H9 (cell line): ENCODE measurements around the gene OSTN. TPM values are rescaled to one million over a fixed set of nuclear protein-coding genes. Genes with fewer than 3 reads are reported as not detected.

ENCODE experiments used
- DNase-seq: peaks from one replicate; pipeline ENCODE4 v3.0.0-alpha.2; 2017
- H2AFZ ChIP-seq: one replicate; pipeline ENCODE4 v1.6.1; 2013; ENCODE audit warnings: mild to moderate bottlenecking, low read length, control low read depth, moderate library complexity
- H2AK5ac ChIP-seq: 2 replicates; pipeline ENCODE4 v1.6.1; 2013; ENCODE audit warnings: low read length, control low read depth, mixed read lengths; ENCODE audit not compliant: insufficient read length
- H2BK120ac ChIP-seq: one replicate; pipeline ENCODE4 v1.6.1; 2013; ENCODE audit warnings: low read depth, mild to moderate bottlenecking, low read length, control low read depth, inconsistent platforms; ENCODE audit not compliant: poor library complexity, severe bottlenecking
- H2BK12ac ChIP-seq: 2 replicates; pipeline ENCODE4 v1.6.1; 2013; ENCODE audit warnings: low read length, control low read depth, mixed read lengths, low read depth; ENCODE audit not compliant: insufficient read length
- H2BK15ac ChIP-seq: 2 replicates; pipeline ENCODE4 v1.6.1; 2013; ENCODE audit warnings: low read depth, low read length, control low read depth
- H2BK20ac ChIP-seq: one replicate; pipeline ENCODE4 v1.6.1; 2013; ENCODE audit warnings: low read depth, mild to moderate bottlenecking, low read length, control low read depth, inconsistent platforms; ENCODE audit not compliant: poor library complexity, severe bottlenecking
- H2BK5ac ChIP-seq: 2 replicates; pipeline ENCODE4 v1.6.1; 2013; ENCODE audit warnings: low read length, control low read depth, mixed read lengths; ENCODE audit not compliant: insufficient read length
- H3K14ac ChIP-seq: 2 replicates; pipeline ENCODE4 v1.6.1; 2013; ENCODE audit warnings: low read length, control low read depth; ENCODE audit not compliant: insufficient read depth
- H3K18ac ChIP-seq: 2 replicates; pipeline ENCODE4 v1.6.1; 2013; ENCODE audit warnings: low read depth, mild to moderate bottlenecking, mixed read lengths, low read length, control low read depth; ENCODE audit not compliant: insufficient read length
- H3K23ac ChIP-seq: 2 replicates; pipeline ENCODE4 v1.6.1; 2013; ENCODE audit warnings: low read length, control low read depth, mixed read lengths, low read depth; ENCODE audit not compliant: insufficient read length
- H3K23me2 ChIP-seq: 2 replicates; pipeline ENCODE4 v1.6.1; 2013; ENCODE audit warnings: low read depth, mild to moderate bottlenecking, mixed read lengths, low read length, control low read depth; ENCODE audit not compliant: insufficient read length, poor library complexity, severe bottlenecking
- H3K27ac ChIP-seq: 2 replicates; pipeline ENCODE4 v1.5.1; 2013; ENCODE audit warnings: low read length, control low read depth, mixed read lengths, low read depth; ENCODE audit not compliant: insufficient read length
- H3K27me3 ChIP-seq: 2 replicates; pipeline ENCODE4 v1.6.1; 2013; ENCODE audit warnings: low read length, control low read depth, inconsistent platforms; ENCODE audit not compliant: insufficient read depth
- H3K4ac ChIP-seq: 2 replicates; pipeline ENCODE4 v1.6.1; 2013; ENCODE audit warnings: low read depth, mild to moderate bottlenecking, control low read depth, inconsistent platforms, low read length, moderate library complexity
- H3K4me1 ChIP-seq: 2 replicates; pipeline ENCODE4 v1.6.1; 2013; ENCODE audit warnings: low read length, control low read depth, inconsistent platforms; ENCODE audit not compliant: insufficient read depth
- H3K4me2 ChIP-seq: 2 replicates; pipeline ENCODE4 v1.6.1; 2013; ENCODE audit warnings: low read length, control low read depth, mixed read lengths; ENCODE audit not compliant: insufficient read length, insufficient read depth
- H3K56ac ChIP-seq: 2 replicates; pipeline ENCODE4 v1.6.1; 2013; ENCODE audit warnings: low read depth, mild to moderate bottlenecking, mixed read lengths, low read length, control low read depth; ENCODE audit not compliant: insufficient read length
- H3K79me1 ChIP-seq: 2 replicates; pipeline ENCODE4 v1.6.1; 2013; ENCODE audit warnings: low read depth, mild to moderate bottlenecking, moderate library complexity, low read length, control low read depth, inconsistent platforms; ENCODE audit not compliant: insufficient read depth, poor library complexity, severe bottlenecking
- H3K79me2 ChIP-seq: 2 replicates; pipeline ENCODE4 v1.6.1; 2013; ENCODE audit warnings: low read length, control low read depth, inconsistent platforms; ENCODE audit not compliant: insufficient read depth
- H3K9ac ChIP-seq: 2 replicates; pipeline ENCODE4 v1.6.1; 2013; ENCODE audit warnings: low read length, control low read depth, mixed read lengths; ENCODE audit not compliant: insufficient read length; ENCODE audit errors: extremely low read depth
- H3K9me3 ChIP-seq: one replicate; pipeline ENCODE4 v1.6.1; 2013; ENCODE audit warnings: low read depth, low read length, inconsistent platforms; ENCODE audit not compliant: control insufficient read depth
- H3T11ph ChIP-seq: one replicate; pipeline ENCODE4 v1.6.1; 2013; ENCODE audit warnings: mild to moderate bottlenecking, low read length, control low read depth, inconsistent platforms
- H4K20me1 ChIP-seq: one replicate; pipeline ENCODE4 v1.6.1; 2013; ENCODE audit not compliant: control insufficient read depth, insufficient read length, insufficient read depth
- H4K5ac ChIP-seq: 2 replicates; pipeline ENCODE4 v1.6.1; 2013; ENCODE audit warnings: low read depth, mild to moderate bottlenecking, mixed read lengths, low read length, control low read depth; ENCODE audit not compliant: insufficient read length
- H4K8ac ChIP-seq: replicated peaks from 2 replicates; pipeline ENCODE4 v1.6.1; 2013; ENCODE audit warnings: low read length, control low read depth, mixed read lengths, low read depth; ENCODE audit not compliant: insufficient read length
- H4K91ac ChIP-seq: 2 replicates; pipeline ENCODE4 v1.6.1; 2013; ENCODE audit warnings: low read depth, mild to moderate bottlenecking, moderate library complexity, mixed read lengths, low read length, control low read depth; ENCODE audit not compliant: insufficient read length
- H3K27ac Mint-ChIP-seq, 3 experiments: 2 replicates in 2 of 3; 3 replicates in 1 of 3; pipeline ENCODE4 v1.8.0; 2020 to 2021; ENCODE audit warnings: mixed read lengths in 3 of 3, mild to moderate bottlenecking in 1 of 3, moderate library complexity in 1 of 3
- H3K27me3 Mint-ChIP-seq: 2 replicates; pipeline ENCODE4 v1.8.0; 2021; ENCODE audit warnings: low read depth, mild to moderate bottlenecking, moderate library complexity, mixed read lengths
- H3K36me3 Mint-ChIP-seq, 3 experiments: 2 replicates in 2 of 3; 3 replicates in 1 of 3; pipeline ENCODE4 v1.8.0; 2020 to 2021; ENCODE audit warnings: low read depth in 3 of 3, mixed read lengths in 3 of 3; ENCODE audit not compliant: insufficient read depth in 1 of 3
- H3K4me1 Mint-ChIP-seq, 2 experiments: 2 replicates each; pipeline ENCODE4 v1.8.0; 2020; ENCODE audit warnings: mixed read lengths in 2 of 2
- H3K4me3 Mint-ChIP-seq, 2 experiments: 2 replicates in 1 of 2; 3 replicates in 1 of 2; pipeline ENCODE4 v1.8.0; 2020 to 2021; ENCODE audit warnings: mild to moderate bottlenecking in 2 of 2, mixed read lengths in 2 of 2, moderate library complexity in 1 of 2
- H3K9me3 Mint-ChIP-seq, 2 experiments: 2 replicates in 1 of 2; 3 replicates in 1 of 2; pipeline ENCODE4 v1.8.0; 2020; ENCODE audit warnings: mild to moderate bottlenecking in 2 of 2, mixed read lengths in 2 of 2, moderate library complexity in 1 of 2
- WGBS: extraction: QIAGEN DNeasy Blood & Tissue Kit; methylation state at CpG from one replicate; pipeline ENCODE4 v1.1.7; 2013; ENCODE audit warnings: missing lambda C conversion rate, low lambda C conversion rate, mixed read lengths; ENCODE audit not compliant: insufficient read length; ENCODE audit errors: extremely low coverage; 5-methylcytosine and 5-hydroxymethylcytosine counted together
- total RNA-seq: library from RNA; stranded (reverse); gene quantifications from 2 replicates; pipeline ENCODE4 v1.2.1, GENCODE V29; 2021
- TF ChIP-seq, protein P1 (sequence below): fragments of 200-600 bp; sonication (generic); conservative IDR thresholded peaks from 3 replicates; pipeline ENCODE4 v1.8.0; 2021; ENCODE audit warnings: antibody characterized with exemption, mild to moderate bottlenecking

Gene OSTN
- total RNA-seq, 1 experiment from 2014 or later = 0.07 TPM

DNA sequence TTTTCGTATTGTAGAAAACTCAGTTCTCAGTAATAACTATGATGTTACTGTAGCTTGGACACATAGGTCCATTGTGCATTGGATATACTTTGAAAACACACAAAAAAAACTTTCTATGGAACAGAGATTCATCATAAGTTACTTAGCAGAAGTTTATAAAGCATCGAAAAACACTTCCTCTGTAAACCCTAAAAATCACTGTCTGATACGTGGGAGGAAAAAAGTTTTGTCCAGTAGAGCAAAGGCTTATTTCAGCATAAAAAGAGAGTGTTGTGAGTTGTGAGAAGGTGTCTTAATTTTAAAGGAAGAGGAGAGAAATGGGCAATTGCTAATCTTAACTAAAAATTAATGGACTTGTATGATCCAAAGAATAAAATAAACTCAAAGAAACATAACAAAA, 64.8 kb downstream of the OSTN start:
- Histone ChIP-seq H3K27ac (no peak overlapping the region), H3K79me2 (no peaks in the 10 kb centered on the region), H2BK20ac (no peak overlapping the region), H3K4ac (no peak overlapping the region), H2BK120ac (no peak overlapping the region), H3K79me1 (no peaks in the 10 kb centered on the region), H3K4me2 (no peak overlapping the region), H4K5ac (no peak overlapping the region), H4K20me1 (no peaks in the 10 kb centered on the region), H3K4me1 (peaks cover 1% of the 10 kb centered on the region; the same call in 1 of the 2 replicates), H3K56ac (no peak overlapping the region), H3K23me2 (no peaks in the 10 kb centered on the region), H3K27me3 (no peaks in the 10 kb centered on the region), H3K23ac (no peak overlapping the region), H2BK12ac (no peak overlapping the region), H2AFZ (no peak overlapping the region), H3K14ac (no peak overlapping the region), H2AK5ac (no peak overlapping the region), H4K91ac (no peak overlapping the region), H3K18ac (no peak overlapping the region), H2BK15ac (no peak overlapping the region), H2BK5ac (no peak overlapping the region), H4K8ac (no peak overlapping the region), H3K9ac (no peak overlapping the region), H3K9me3 (no peaks in the 10 kb centered on the region), H3T11ph (no peak overlapping the region)
- no peak overlapping the region for H3K4me3 Mint-ChIP-seq
- no peaks in the 10 kb centered on the region for H3K36me3 Mint-ChIP-seq
- no peak for DNase-seq
- no peaks in the 10 kb centered on the region for H3K27me3 Mint-ChIP-seq
- H3K9me3 Mint-ChIP-seq = no peaks in the 10 kb centered on the region
- H3K4me1 Mint-ChIP-seq = peaks cover 28 to 49% of the 10 kb centered on the region in 2 experiments
- WGBS = no CpG with 5 or more reads among the region's 3 CpGs
- TF ChIP-seq, protein P1, sequence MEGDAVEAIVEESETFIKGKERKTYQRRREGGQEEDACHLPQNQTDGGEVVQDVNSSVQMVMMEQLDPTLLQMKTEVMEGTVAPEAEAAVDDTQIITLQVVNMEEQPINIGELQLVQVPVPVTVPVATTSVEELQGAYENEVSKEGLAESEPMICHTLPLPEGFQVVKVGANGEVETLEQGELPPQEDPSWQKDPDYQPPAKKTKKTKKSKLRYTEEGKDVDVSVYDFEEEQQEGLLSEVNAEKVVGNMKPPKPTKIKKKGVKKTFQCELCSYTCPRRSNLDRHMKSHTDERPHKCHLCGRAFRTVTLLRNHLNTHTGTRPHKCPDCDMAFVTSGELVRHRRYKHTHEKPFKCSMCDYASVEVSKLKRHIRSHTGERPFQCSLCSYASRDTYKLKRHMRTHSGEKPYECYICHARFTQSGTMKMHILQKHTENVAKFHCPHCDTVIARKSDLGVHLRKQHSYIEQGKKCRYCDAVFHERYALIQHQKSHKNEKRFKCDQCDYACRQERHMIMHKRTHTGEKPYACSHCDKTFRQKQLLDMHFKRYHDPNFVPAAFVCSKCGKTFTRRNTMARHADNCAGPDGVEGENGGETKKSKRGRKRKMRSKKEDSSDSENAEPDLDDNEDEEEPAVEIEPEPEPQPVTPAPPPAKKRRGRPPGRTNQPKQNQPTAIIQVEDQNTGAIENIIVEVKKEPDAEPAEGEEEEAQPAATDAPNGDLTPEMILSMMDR = no peak
- no peak overlapping the region; a peak in 1 of 7 replicates for H3K27ac Mint-ChIP-seq
